ENCODE measurements around the gene RGS7. TPM values are rescaled to one million over a fixed set of nuclear protein-coding genes. Genes with fewer than 3 reads are reported as not detected.

RGS7 gene
- total and polyA plus RNA-seq, 2 of the 4 experiments (the other 2 are of a cell fraction), result 0.58 to 0.72 TPM

GRCh38 chr1:241275226-241275625, 81.8 kb downstream of the RGS7 start:
- H3K18ac ChIP-seq (ENCODE audit: low read depth, low read length), result no peak overlapping the region
- H3K4me1 ChIP-seq (ENCODE audit: control insufficient read depth, insufficient read depth, low read length), result no peaks in the 10 kb centered on the region
- H3K4me3 ChIP-seq (ENCODE audit: insufficient read depth, low read depth, low read length), result no peak overlapping the region
- no peak overlapping the region for H2BK15ac ChIP-seq (ENCODE audit: low read depth, low read length)
- H4K5ac ChIP-seq (ENCODE audit: low read depth, low read length), result no peak overlapping the region
- TF ChIP-seq POLR2A (IDR thresholded peaks at IDR 0.05; ENCODE audit: low read depth, low read length) (no peak), CHD1 (IDR thresholded peaks at IDR 0.05; ENCODE audit: low read depth, low read length) (no peak), RFX5 (IDR thresholded peaks at IDR 0.05; ENCODE audit: low read depth, low read length) (no peak), RAD21 (IDR thresholded peaks at IDR 0.05; ENCODE audit: low read length) (no peak)
- DNase-seq (no peak), ATAC-seq (ENCODE audit: low read depth) (no peak)
- no peak overlapping the region for H4K91ac ChIP-seq (ENCODE audit: insufficient read depth, low read depth, low read length)
- no peak overlapping the region for H3K9ac ChIP-seq (ENCODE audit: low read depth, low read length)
- H3K23ac ChIP-seq (ENCODE audit: low read depth, low read length), result no peak overlapping the region
- H2BK5ac ChIP-seq (ENCODE audit: low read depth, low read length, poor library complexity, severe bottlenecking), result no peak overlapping the region
- no peak overlapping the region for H2BK120ac ChIP-seq (ENCODE audit: low read depth, low read length)
- no peak overlapping the region for H3K56ac ChIP-seq (ENCODE audit: extremely low read depth, insufficient read depth, low read length)
- no TSS peak for BruUV-seq (replicated peaks)
- no peak overlapping the region for H3K27ac ChIP-seq (ENCODE audit: insufficient read depth, low read length)
- no peak overlapping the region for H4K8ac ChIP-seq (ENCODE audit: low read depth in 2 of 2, low read length in 2 of 2)
- H2AK9ac ChIP-seq (replicated peaks; ENCODE audit: low read depth, low read length, poor library complexity), result no peak overlapping the region
- no peak overlapping the region for H2AFZ ChIP-seq (replicated peaks; ENCODE audit: low read length, poor library complexity)
- no peaks in the 10 kb centered on the region for H4K20me1 ChIP-seq (ENCODE audit: insufficient read depth, low read length)
- POLR2A ChIA-PET (ENCODE audit: unreplicated experiment), result no interaction called here
- dilution Hi-C loops (cut with HindIII; ENCODE audit: low sequenced_read_pairs, unreplicated experiment), result no loop called here
- no peaks in the 10 kb centered on the region for H3K36me3 ChIP-seq (ENCODE audit: control insufficient read depth, insufficient read depth, low read length)
- H3K79me1 ChIP-seq (ENCODE audit: low read depth in 1 of 2, low read length in 2 of 2), result no peaks in the 10 kb centered on the region
- no peak overlapping the region for H3K4me2 ChIP-seq (ENCODE audit: low read depth, low read length)
- intact Hi-C loops (cut with micrococcal nuclease), result no loop called here
- H2BK20ac ChIP-seq (ENCODE audit: low read depth, low read length), result no peak overlapping the region
- H3K4ac ChIP-seq (ENCODE audit: low read depth, low read length), result no peak overlapping the region
- CTCF ChIA-PET, result no interaction called here
- no peaks in the 10 kb centered on the region for H3K9me1 ChIP-seq (ENCODE audit: insufficient read depth, low read length)
- no CpG with 5 or more reads among the region's 5 CpGs for WGBS, 2 experiments (ENCODE audit: extremely low coverage in 2 of 2, insufficient read length in 1 of 2)
- H3K9me3 ChIP-seq (ENCODE audit: control insufficient read depth, insufficient read depth, low read length), result peaks cover 6% of the 10 kb centered on the region
- no peak overlapping the region for H3K14ac ChIP-seq (replicated peaks; ENCODE audit: low read depth, low read length)
- H3K27me3 ChIP-seq (ENCODE audit: control insufficient read depth, insufficient read depth, low read length), result no peaks in the 10 kb centered on the region
- in situ Hi-C loops (cut with MboI; ENCODE audit: low sequenced_read_pairs), result no loop called here
- H2AK5ac ChIP-seq (ENCODE audit: low read depth, low read length), result no peak overlapping the region

Measured in IMR-90 (cell line).